ENCODE measurements around the gene PDP2. TPM values are rescaled to one million over a fixed set of nuclear protein-coding genes. Genes with fewer than 3 reads are reported as not detected.
"Not testable (repeated sequence)": the region's sequence is repeated elsewhere in the genome, so short reads cannot be mapped to it uniquely, and the experiment has no call there.

PDP2 gene
- total and polyA plus RNA-seq, 2 donors (not counting 3 experiments of a cell fraction or from before 2014, with no cell fraction given), result 4.4 to 9.3 TPM

DNA sequence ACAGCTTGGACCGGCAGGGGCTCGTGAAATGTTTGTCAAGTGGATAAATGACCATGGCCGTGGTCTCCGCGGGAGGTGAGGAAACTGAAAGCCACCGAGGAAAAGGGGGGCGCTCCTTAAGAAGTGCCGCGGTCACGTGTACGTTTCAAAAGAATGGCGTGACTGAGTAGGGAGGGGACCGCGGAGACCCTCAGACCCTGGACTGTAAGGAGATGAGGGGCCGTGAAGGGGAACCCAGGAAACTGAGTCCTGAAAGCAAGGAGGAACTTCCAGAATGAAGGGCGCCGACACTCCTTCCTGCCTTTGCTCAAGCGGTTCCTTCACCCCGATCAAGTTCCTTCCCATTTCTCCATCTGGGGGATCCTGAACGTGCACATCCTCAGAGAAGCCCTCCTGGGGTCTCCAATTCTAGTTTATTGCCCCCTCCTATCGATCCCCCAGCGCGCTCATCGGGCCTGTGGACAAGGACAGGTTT lies 54.6 kb downstream of the PDP2 start:
- H3K4me1 ChIP-seq (ENCODE audit: control insufficient read depth, extremely low read depth, insufficient read depth, low read length); DNase-seq (ENCODE audit: low read depth, low spot score); H3K9me3 ChIP-seq (replicated peaks; ENCODE audit: control insufficient read depth, insufficient read depth, low read length); H3K36me3 ChIP-seq (ENCODE audit: control insufficient read depth in 2 of 2, extremely low read depth in 1 of 2, insufficient read depth in 2 of 2, low read length in 2 of 2); BruUV-seq (replicated peaks); intact Hi-C loops (cut with micrococcal nuclease); H3K27me3 ChIP-seq (ENCODE audit: control insufficient read depth in 2 of 2, insufficient read depth in 2 of 2, low read length in 2 of 2); dilution Hi-C loops (cut with MboI; ENCODE audit: extremely low pct_ligation_motif_present, low sequenced_read_pairs); H3K9me1 ChIP-seq (replicated peaks; ENCODE audit: control insufficient read depth, extremely low read depth, insufficient read depth, low read length); H4K20me1 ChIP-seq (replicated peaks; ENCODE audit: control insufficient read depth, extremely low read depth, insufficient read depth, low read length): not testable (repeated sequence)
- peak overlapping the region; percentile 78 for H3K4me2 ChIP-seq (ENCODE audit: insufficient read depth, low read length)
- ChIA-PET CTCF (interaction anchor here (0.8 to 2.4 kb wide), 3 partner anchors 9 to 220 kb away, joined by 3 to 12 read pairs (median 6); partner anchors contain the start of gene RRAD), POLR2A (interaction anchor here (0.5 to 1.6 kb wide), 2 partner anchors 62 to 497 kb away, joined by 3 read pairs; no protein-coding TSS in a partner anchor)
- peak; percentile 82 for FAIRE-seq
- peak overlapping the region; percentile 79 for H3K9ac ChIP-seq (replicated peaks; ENCODE audit: extremely low read depth, insufficient read depth, low read length)
- H3K27ac ChIP-seq (ENCODE audit: insufficient read depth, low read depth, low read length), result peak overlapping the region; percentile 67
- H3K79me2 ChIP-seq (ENCODE audit: control insufficient read depth, insufficient read depth, low read length), result peaks cover 20% of the 10 kb centered on the region
- peak overlapping the region; percentile 2 to 88 (median 58) for H3K4me3 ChIP-seq (replicated peaks in 1 of 3; ENCODE audit: insufficient read depth in 1 of 3, low read depth in 1 of 3, low read length in 3 of 3)
- H2AFZ ChIP-seq (ENCODE audit: low read depth, low read length), result peak overlapping the region; percentile 63

DNA sequence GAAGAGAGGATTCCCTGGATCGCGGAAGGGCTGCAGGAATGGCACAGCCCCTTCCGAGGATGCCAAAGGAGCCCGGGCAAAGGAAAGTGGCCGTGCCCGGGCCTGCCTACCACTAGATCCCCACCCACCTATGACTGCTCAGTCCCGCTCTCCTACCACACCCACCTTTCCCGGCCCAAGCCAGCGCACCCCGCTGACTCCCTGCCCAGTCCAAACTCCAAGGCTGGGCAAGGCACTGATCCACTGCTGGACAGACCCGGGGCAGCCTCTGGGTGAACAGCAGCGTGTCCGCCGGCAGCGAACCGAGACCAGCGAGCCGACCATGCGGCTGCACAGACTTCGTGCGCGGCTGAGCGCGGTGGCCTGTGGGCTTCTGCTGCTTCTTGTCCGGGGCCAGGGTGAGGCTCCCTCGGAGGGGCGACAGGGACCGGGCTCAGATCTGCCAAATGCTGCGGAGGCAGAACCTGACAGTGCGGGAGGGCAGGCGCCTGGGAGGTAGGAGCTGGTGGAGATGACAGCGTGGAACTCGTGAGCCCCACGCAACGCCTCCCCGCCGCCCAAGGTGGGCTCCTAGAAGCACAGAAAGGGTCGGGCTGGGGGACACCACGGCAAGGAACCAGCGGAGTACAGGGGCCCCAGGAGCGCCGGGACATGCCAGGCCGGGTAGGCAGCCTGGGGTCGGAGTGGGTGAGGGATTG lies 55.1 kb downstream of the PDP2 start, which contains the start of gene CES2:
Gene CES2 (plus strand): TSS at position 203 of the 698 bp plus-strand sequence. CDS start 120 bp downstream, at position 323.
- TF ChIP-seq MYC (IDR thresholded peaks at IDR 0.05; ENCODE audit: low read depth, low read length) (no peak), POLR2A (IDR thresholded peaks at IDR 0.05; ENCODE audit: low read depth, low read length) (no peak)
- FAIRE-seq (no peak), DNase-seq (ENCODE audit: low read depth, low spot score) (peak; percentile 35)
- H3K9me1 ChIP-seq (replicated peaks; ENCODE audit: control insufficient read depth, extremely low read depth, insufficient read depth, low read length), result no peaks in the 10 kb centered on the region
- peaks cover 20% of the 10 kb centered on the region for H3K79me2 ChIP-seq (ENCODE audit: control insufficient read depth, insufficient read depth, low read length)
- peak within 1 kb of the TSS; percentile 67 for H3K27ac ChIP-seq (ENCODE audit: insufficient read depth, low read depth, low read length)
- intact Hi-C loops (cut with micrococcal nuclease) (no loop called here), dilution Hi-C loops (cut with MboI; ENCODE audit: extremely low pct_ligation_motif_present, low sequenced_read_pairs) (no loop called here)
- H3K4me3 ChIP-seq (replicated peaks in 1 of 3; ENCODE audit: insufficient read depth in 1 of 3, low read depth in 1 of 3, low read length in 3 of 3), result peak within 1 kb of the TSS; percentile 2 to 88 (median 58)
- H2AFZ ChIP-seq (ENCODE audit: low read depth, low read length), result peak within 1 kb of the TSS; percentile 63
- H3K4me2 ChIP-seq (ENCODE audit: insufficient read depth, low read length), result peak within 1 kb of the TSS; percentile 78
- peaks cover 7% of the 10 kb centered on the region for H3K4me1 ChIP-seq (ENCODE audit: control insufficient read depth, extremely low read depth, insufficient read depth, low read length)
- no peaks in the 10 kb centered on the region for H4K20me1 ChIP-seq (replicated peaks; ENCODE audit: control insufficient read depth, extremely low read depth, insufficient read depth, low read length)
- ChIA-PET CTCF (no interaction called here), POLR2A (no interaction called here)
- peaks cover 0 to 4% of the 10 kb centered on the region in 2 experiments for H3K36me3 ChIP-seq (ENCODE audit: control insufficient read depth in 2 of 2, extremely low read depth in 1 of 2, insufficient read depth in 2 of 2, low read length in 2 of 2)
- BruUV-seq (replicated peaks), result no TSS peak
- H3K27me3 ChIP-seq (ENCODE audit: control insufficient read depth in 2 of 2, insufficient read depth in 2 of 2, low read length in 2 of 2), result no peaks in the 10 kb centered on the region
- peak within 1 kb of the TSS; percentile 79 for H3K9ac ChIP-seq (replicated peaks; ENCODE audit: extremely low read depth, insufficient read depth, low read length)
- no peaks in the 10 kb centered on the region for H3K9me3 ChIP-seq (replicated peaks; ENCODE audit: control insufficient read depth, insufficient read depth, low read length)
